ENCODE data around the gene PDGFC.

The PDGFC gene

DNA sequence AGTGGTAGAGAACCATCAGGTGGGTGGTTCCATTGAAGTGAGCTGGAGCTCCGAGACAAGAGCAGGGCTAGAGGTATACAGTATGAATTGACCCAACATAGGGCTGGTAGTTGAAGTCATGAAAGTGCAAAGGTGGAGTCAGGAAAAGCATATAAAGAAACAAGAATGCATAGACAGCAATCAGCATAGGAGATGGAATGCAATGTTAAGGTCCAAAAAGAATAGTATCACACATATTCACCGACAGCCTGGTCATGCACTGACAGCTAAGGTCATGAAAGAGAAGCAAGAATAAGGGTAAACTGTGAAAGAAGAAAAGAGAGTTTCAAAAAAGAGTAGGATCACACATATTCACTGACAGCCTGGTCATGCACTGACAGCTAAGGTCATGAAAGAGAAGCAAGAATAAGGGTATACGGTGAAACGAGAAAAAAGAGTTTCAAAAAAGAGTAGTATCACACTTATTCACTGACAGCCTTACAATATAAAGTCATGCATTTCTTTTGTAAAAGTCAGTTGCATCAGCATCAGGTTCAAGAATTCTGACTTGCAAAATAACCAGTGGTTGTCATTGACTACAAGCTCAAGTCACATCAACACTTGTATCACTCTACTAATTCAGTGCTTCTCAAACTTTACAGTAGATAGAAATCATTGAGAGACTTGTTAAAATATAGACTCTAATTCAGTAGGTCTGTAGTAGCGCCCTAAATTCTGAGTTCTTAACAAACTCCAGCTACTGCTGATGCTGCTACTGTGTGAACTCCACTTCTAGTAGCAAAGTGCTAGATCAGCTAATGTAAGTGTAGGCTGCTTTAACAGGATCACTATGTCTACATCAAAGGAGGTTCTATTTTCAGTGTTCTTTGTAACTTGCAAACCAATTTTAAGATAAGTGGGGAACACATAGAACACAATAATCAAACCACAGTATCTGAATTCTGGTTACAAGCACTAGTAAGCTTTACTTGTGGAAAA, 221.9 kb downstream of the PDGFC start:
- DNase-seq (ENCODE audit: low read depth): no peak

GRCh38 chr4:156746111-156746510, 225.5 kb downstream of the PDGFC start:
- DNase-seq (ENCODE audit: low read depth): no peak

GRCh38 chr4:156738766-156739165, 232.8 kb downstream of the PDGFC start:
- no peak for DNase-seq (ENCODE audit: low read depth)

- peak; percentile 75 for DNase-seq (ENCODE audit: low read depth)
Observed at GRCh38 chr4:156734965-156735895, 236.4 kb downstream of the PDGFC start.

GRCh38 chr4:156733582-156733981, 238.0 kb downstream of the PDGFC start:
- no peak for DNase-seq (ENCODE audit: low read depth)

DNA sequence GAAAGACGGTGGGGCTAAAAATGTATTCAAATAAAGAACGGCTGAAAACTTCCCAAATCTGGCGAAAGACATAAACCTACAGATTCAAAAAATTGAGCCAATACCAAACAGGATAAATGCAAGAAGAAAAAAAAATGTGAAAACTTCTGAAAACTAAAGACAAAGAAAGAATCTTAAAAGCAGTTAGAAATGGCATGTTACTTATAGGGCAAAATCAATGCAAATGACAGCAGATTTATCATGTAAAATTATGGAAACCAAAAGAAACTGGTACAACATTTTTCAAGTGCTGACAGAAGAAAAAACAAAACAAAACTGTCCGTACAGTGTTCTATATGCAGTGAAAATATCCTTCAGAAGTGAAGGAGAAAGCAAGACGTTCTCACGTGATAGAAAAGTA, 239.0 kb downstream of the PDGFC start:
- peak; percentile 45 for DNase-seq (ENCODE audit: low read depth)

DNA sequence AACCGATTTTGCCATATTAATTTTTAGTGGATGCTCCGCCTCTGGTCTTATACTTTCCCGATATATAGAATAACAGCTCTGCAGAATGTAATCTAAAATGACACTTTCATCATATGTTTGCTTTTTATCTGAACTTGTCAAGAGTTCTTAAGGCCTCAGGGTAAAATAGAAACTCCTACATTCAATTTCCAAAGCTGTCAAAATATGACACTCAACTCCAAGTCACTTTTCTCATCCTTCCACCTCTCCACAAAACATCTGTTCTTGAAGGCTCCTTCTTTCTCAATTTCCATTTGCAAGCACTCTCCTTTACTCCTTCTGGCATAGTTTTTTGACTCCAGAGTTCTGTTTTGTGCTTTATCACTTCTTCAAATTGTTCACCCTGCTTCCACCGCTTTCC, 242.2 kb downstream of the PDGFC start:
- DNase-seq (ENCODE audit: low read depth): no peak

DNA sequence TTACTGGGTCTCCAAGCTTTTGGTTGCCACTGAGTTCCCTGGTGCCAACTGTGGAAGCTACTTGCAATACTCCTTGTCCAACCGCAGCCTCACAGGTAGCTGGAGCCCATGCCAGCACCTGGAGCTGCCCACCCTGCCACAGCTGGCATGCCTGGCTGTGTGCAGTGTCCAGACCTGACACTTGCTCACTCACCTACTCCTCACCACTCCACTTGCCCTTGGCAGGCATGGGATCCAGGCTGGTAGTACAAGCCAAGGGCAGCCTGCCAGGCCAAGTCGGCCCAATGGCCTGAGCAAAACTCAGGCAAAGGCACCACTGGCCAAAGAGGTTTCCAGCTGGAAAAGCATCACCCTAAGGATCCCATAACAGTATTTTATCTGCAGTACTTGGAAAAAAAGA, 246.3 kb downstream of the PDGFC start:
- no peak for DNase-seq (ENCODE audit: low read depth)

- no peak for DNase-seq (ENCODE audit: low read depth)
Observed at GRCh38 chr4:156723951-156724668, 247.5 kb downstream of the PDGFC start.

- no peak for DNase-seq (ENCODE audit: low read depth)
Observed at GRCh38 chr4:156718226-156718625, 253.4 kb downstream of the PDGFC start.

GRCh38 chr4:156711193-156711590, 260.4 kb downstream of the PDGFC start:
- no peak for DNase-seq (ENCODE audit: low read depth)

Data from ELR (cell line).